Activated CD8-positive, alpha-beta memory T cell treated with anti-CD3 and anti-CD28 coated beads, Interleukin-2, amount 50 U/mL, for 1 hour (primary cell): ENCODE data around the gene PHACTR1.

Experiments used
- DNase-seq: peaks from one replicate; pipeline ENCODE4 v3.0.0-alpha.2; 2020; ENCODE audit errors: extremely low read depth

Gene PHACTR1

DNA sequence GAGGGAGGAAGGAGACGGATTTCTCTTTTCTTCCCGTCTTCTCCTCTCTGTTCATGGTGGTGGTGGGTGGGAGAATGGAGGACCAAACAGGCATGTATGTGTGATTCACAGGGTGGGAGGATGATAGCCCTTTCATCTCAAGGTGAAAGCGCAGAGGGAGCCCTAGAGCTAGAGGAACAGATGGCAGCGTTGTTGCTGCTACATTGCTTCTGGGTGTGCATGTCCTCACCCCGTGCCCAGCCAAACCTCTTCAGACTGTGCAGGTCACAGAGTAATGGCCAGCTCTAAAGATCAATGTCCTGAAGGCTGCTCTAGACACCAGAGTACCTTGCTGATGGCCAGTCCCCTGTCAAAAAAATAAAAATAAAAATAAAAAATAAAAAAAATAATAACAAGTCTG is 310.0 kb downstream of the PHACTR1 start:
- no peak for DNase-seq

DNA sequence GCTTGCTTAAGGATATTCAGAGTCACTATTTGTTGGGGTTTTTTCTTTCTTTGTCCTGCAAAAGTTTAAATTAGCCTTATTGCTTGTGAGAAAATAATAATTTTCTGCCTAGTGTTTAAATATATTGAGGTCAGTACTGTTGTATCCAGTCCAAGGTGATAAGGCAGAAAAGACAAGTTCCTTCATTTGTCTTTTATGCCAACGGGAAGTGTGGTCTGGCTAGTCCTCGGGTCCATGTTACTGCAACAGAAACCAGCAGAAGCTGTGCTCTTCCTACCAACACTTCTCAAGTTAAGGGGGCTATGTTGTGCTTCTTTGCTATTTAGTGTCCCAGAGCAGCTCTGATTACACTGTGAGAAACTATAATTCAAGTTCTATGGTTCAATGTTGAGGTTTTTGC is 310.6 kb downstream of the PHACTR1 start:
- DNase-seq = no peak

DNA sequence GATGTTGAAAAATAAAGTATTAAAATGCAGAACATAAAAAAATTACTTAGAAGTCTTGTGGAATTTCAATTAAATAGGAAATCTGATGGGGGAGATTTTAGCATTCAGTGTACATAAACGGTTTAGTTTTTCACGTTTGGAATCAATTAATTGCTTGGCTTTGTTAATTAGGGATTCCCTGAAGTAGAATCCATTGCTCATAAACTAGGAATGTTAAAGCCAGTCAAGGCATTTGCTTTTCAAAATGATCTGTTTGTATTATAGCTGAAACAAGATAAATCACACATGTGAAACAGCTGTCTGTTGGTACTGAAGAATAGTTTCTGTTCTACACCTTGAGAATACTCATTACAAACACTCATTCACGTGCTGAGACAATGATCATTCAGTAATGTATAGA is 313.8 kb downstream of the PHACTR1 start:
- DNase-seq = no peak

DNA sequence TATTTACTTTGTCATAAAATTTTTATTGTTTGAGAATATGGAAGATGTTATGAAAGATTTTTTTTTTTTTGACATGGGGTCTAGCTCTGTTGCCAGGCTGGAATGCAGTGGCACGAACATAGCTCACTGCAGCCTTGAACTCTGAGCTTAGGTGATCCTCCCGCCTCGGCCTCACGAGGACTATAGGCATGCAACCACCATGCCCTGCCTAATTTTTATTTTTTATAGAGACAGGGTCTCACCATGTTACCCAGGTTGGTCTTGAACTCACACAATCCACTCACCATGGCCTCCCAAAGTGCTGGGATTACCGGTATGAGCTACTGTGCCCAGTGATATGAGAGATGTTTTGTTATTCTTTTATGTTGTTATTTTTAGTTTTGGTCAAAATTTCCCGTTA is 316.0 kb downstream of the PHACTR1 start:
- no peak for DNase-seq

- no peak for DNase-seq
Observed at GRCh38 chr6:13033145-13033544, 316.6 kb downstream of the PHACTR1 start.

DNA sequence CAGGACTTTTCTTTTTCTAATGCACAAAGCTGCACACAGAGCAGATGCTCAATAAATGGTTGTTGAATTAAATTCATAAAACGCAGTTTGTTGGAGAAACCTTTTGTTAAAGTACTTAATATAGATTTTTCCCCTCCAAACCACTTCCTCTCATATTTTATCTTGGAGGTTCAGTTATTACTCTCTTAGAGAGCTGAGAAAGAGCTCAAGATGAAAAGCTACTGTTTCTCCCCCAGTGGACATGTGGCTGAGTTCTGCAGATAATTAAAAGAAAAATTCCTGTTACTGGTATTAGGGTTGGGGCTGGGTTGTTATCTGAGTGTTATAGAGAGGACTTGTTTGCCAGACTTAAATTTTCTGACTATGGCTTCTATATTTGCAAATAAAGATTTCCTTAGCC is 317.7 kb downstream of the PHACTR1 start:
- DNase-seq = no peak

DNA sequence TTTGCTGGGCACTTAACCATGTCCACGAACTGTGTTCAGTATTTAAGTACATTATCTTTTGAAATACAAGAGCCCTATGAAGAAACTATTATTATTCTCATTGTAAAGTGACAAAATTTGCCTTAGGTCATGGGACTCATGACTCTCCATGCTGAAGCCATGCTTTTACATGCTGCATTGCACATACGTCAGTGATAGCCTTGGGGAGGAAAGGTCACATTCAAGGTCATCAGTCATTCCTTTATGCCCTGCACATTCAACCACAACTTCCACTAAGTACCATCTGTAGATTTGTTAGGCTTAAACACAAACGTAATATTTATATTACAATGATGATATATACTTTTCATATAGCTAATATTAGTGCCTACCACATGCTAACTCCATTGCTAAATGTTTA is 319.0 kb downstream of the PHACTR1 start:
- no peak for DNase-seq

DNA sequence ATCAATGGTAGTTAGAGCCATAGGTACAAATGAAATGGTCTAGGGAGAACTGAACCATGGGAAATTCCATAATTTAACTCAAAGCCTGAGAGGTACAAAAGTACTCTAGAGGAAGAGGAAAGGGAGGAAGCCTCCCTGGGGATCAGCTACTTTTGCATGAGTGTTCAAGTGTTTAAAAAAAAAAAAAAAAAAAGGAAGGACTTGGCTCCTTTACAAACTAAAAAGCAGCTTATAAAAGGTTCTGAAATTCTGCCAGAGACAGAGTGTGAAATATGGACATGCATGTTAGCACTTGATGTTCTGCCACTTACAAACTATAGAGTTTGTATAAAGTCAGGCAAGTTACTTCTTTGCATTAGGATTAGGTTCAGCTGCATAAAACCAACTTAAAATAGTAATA is 321.7 kb downstream of the PHACTR1 start:
- no peak for DNase-seq

- DNase-seq = no peak
Observed at GRCh38 chr6:13038741-13039190, 322.2 kb downstream of the PHACTR1 start.

GRCh38 chr6:13044390-13044789 is 327.8 kb downstream of the PHACTR1 start:
- DNase-seq = no peak

GRCh38 chr6:13044896-13045295 is 328.3 kb downstream of the PHACTR1 start:
- no peak for DNase-seq

GRCh38 chr6:13045676-13046075 is 329.1 kb downstream of the PHACTR1 start:
- DNase-seq = no peak

DNA sequence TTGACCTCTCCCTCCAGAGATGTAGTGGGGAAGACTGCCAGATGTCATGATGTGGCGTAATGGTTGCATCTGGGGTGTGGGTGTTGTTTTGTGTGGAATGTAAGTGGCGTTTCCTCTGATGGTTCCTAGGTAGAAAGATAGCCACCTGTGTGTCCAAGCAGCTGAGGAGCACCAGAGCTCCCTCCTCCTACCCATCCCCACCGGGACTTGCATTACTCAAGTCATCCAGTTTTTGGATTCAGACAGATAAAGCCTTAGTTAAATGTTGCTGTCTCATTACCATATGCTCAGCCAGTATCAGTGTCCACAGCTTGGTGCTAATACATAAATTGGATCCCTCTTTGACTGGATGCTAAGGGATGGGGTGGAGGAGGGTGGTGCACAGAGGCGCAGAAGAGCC is 329.5 kb downstream of the PHACTR1 start:
- DNase-seq = no peak

DNA sequence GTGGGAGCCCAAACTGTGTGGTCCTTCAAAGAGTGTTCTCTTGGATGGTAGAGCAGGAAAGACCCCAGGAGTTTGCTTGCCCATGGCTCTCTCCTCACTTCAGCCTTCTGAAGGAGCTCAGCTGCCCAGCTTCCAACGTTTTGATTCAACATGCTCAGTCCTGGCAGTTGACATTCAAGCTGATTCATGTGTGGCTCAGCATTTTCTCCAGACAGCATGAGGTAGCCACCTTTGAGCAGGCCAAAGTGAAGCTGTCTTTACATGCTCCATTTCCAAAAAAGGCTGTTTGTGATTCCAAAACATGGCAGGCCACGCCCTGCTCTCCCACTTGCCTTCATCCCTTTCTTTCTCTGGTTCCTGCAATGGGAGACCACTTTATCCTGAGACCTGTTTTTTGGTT is 331.5 kb downstream of the PHACTR1 start:
- DNase-seq = no peak

DNA sequence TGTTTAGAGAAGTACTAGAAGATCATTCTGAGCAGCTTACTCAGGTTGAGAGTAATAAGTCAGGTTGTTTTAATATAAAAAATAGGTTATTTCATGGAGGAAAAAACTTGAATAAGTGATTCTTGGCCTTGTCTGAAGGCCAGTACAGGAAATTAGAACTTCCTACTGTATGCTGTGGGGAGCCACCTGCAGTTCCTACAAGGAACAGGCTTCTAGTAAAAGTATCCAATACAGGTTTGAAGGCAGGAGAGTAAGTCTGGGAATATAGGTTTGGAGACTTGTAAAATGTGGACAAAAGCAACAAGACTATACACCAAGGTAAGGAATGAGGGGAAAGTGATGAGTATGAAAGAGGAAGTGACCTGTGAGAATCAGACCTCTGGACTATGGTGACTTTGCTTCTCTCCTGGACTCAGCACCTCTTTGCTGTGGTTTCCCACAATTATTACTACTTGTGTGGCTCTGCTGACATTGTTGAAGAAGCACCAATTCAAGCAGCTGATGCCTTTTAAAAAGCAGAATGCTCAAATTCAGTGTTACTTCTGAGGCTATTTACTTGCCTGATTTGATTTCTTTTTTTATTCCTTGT is 333.2 kb downstream of the PHACTR1 start:
- DNase-seq = no peak

GRCh38 chr6:13053006-13053461 is 336.5 kb downstream of the PHACTR1 start:
- no peak for DNase-seq

DNA sequence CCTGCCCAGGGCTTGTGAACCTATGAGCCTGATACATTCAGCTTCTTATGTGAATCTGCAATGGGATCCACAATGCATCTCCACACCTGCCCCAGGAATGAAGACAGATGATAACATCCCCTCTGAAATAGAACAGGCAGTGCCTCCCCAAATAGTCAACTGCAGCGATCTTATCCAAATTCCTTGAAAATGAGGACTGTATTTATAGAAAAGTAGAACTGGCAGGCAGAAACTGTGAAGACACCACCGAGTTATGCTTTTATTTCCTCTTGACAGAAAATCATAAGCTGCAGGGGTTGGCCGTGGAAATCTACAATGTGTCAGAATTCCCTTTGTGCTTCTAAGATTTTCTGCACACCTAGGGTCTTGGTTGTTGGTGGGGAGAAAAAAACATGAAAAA is 341.5 kb downstream of the PHACTR1 start:
- DNase-seq = no peak

DNA sequence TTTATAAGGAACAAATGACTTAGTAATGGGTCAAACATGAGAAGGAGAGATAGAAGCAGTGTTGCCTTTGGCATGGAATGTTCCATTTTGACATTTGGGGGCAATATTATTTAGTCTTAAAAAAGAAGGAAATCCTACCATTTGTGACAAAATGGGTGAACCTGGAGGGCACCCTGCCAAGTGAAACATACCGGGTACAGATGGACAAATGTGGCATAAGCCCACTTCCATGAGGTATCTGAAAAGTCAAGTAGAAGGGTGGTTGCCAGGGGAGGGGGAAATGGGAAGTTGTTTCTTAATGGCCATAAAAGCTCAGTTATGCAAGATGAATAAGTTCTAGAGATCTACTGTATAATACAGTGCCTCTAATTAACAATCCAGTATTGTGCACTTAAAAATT is 342.5 kb downstream of the PHACTR1 start:
- DNase-seq = no peak

DNA sequence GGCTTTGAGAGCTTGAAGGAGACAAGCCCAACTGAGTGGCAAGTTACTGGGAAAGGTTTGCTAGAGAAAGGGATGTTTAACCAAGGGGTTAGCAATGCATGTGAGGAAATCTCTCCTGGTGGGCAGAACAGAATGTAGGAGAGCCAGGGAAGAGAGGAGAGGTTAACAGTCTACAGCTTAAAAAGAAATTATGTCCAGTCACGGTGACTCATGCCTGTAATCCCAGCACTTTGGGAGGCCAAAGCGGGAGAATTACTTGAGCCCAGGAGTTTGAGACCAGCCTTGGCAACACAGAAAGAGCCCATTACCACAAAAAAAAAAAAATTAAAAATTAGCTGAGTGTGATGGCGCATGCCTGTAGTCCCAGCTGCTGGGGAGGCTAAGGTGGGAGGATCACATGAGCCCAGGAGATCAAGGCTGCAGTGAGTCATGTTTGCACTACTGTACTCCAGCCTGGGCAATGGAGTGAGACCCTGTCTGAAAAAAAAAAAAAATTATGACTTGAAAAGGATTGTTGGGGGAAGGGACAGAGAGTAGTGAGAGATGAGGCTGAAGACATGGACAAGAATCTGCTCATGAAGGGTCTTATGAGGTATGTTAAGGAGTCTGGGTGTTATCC is 346.8 kb downstream of the PHACTR1 start:
- DNase-seq = no peak

DNA sequence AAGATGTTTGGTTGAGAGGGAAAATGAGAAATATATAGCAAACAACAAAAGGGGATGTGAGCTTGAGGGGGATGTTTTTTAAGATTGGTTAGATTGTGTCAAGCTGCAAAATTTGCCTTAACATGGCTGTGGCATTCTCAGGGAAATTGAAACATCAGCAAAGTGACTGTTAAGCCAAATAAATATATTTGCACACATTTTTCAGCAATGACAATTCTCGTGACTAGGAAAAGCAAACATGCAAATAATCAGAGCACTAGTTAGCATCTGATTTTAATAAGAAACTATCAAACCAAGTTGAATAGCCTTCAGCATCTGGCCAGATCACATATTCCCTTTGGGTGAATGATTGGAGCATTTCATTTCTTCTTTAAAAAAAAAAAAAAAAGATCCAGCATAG is 349.0 kb downstream of the PHACTR1 start:
- no peak for DNase-seq

DNA sequence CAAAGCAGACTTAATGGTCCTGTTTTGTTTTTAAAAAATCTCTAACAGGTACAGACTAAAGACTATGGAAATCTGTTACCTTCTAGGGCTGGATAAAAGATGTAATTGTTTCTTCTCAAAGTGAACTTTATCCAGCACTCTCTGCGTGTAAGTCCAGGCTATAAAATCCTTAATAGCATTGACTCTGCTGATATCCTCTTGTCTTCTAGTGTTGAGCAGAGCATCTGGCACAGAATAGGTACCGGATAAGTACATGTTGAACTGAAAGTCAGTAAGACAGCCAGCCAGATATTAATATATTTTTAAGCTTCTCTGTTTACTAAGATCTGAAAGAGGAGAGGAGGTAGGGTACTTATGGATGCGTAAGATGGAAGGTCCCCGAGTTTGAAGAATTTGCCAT is 349.5 kb downstream of the PHACTR1 start:
- DNase-seq = no peak

DNA sequence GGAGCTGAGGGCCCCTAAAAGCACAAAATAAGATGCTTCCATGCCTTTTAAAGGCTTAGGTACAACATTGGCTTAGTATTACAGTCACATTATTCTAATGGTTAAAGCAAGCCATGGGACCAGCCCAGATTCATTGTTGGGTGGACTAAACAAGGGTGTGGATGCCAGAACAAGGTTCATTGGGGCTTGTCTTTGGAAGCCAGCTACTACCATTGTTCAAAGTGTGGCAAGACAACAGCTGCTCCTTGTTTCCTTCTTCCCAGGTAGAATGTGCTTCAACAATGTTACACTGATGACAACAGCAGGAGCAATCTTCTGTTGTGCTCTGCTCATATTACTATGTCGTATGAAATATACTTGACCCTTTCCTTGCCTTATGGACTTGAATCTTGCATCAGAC is 350.3 kb downstream of the PHACTR1 start:
- DNase-seq = no peak

DNA sequence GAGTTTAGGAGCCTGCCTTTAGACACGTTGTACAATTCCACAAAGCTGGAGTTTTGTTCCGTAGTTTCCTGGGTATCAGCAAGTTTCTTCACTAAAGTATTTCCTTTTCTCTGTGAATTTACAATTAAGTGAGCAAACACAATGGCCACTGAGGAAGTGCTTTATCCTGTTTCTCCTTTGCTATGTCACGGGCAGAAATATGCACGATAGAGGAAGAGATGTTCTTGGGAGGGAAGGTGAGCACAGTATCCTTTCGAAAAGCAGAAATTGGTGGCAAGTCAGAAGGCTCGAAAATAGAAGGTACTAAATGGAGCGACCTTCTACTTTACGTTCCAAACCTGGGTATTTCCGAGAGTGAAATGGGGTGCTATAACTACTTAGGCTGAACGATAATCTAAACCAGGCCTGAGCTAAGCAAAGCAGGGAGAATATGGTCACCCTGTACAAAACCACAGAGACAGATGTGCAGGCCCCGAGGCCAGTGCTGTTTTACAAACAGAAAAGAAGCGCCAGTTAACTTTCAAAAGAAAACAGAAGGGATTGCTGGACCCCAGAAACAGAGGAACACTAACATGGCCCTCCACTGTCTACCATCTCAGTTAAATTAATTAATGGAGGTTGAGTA is 352.1 kb downstream of the PHACTR1 start:
- no peak for DNase-seq
